HepG2 (cell line): Measurements from ENCODE around the gene YJEFN3. TPM values are rescaled to one million over a fixed set of nuclear protein-coding genes. Genes with fewer than 3 reads are reported as not detected.

Experiments
- ATAC-seq: fragments of 200-7000 bp; cut with Tn5 transposase; 3 replicates; pipeline ENCODE4 v1.9.1; 2020; ENCODE audit warnings: mild to moderate bottlenecking, moderate library complexity
- BruUV-seq: library from RNA; stranded (reverse); fragments of 400-500 nt; replicated peaks from 2 replicates; lab custom pipeline; 2021; lab: Mats Ljungman, UMichigan
- CTCF ChIA-PET: fragments of 300-600 bp; formaldehyde crosslinking; extraction: SDS; loops from one replicate; lab custom pipeline; 2021; ENCODE audit warnings: low total read pairs, inconsistent platforms, low intra/inter-chr PET ratio; lab: Yijun Ruan, JAX
- POLR2A ChIA-PET: fragments of 350-600 bp; sonication (Branson Sonifier 250); formaldehyde crosslinking; loops from one replicate; lab custom pipeline; 2020; ENCODE audit warnings: antibody characterized with exemption, inconsistent platforms; lab: Yijun Ruan, JAX
- DNase-seq: peaks from one replicate; pipeline ENCODE4 v3.0.0-alpha.2; 2015; ENCODE audit warnings: low spot score
- FAIRE-seq: peaks from 3 replicates; lab custom pipeline; 2011; peaks lifted over from hg19 to GRCh38; lab: Jason Lieb, UNC
- H2AFZ ChIP-seq: one replicate; pipeline ENCODE4 v1.6.1; 2011; ENCODE audit warnings: low read length, inconsistent platforms
- H3K27ac ChIP-seq: fragments of 300-600 bp; 3 replicates; pipeline ENCODE4 v1.8.0; 2011; ENCODE audit warnings: mixed run types, mild to moderate bottlenecking, mixed read lengths, low read length, inconsistent platforms; ENCODE audit not compliant: insufficient read depth; ENCODE audit errors: extremely low read length
- H3K27me3 ChIP-seq, 2 experiments: fragments of 200-600 bp in 1 of 2; 2 replicates in 1 of 2; 3 replicates in 1 of 2; pipeline versions ENCODE4 v1.6.0 to v1.8.0; 2011; ENCODE audit warnings: low read length in 2 of 2, mild to moderate bottlenecking in 2 of 2, moderate library complexity in 2 of 2, inconsistent platforms in 1 of 2; ENCODE audit not compliant: insufficient read depth in 2 of 2, control insufficient read depth in 1 of 2
- H3K36me3 ChIP-seq, 2 experiments: fragments of 200-600 bp in 1 of 2; replicated peaks in 1 of 2; 2 replicates in 1 of 2; 3 replicates in 1 of 2; pipeline versions ENCODE4 v1.5.1 to v1.8.0; 2011; ENCODE audit warnings: low read length in 2 of 2, inconsistent platforms in 1 of 2; ENCODE audit not compliant: insufficient read depth in 2 of 2, control insufficient read depth in 1 of 2
- H3K4me1 ChIP-seq: 2 replicates; pipeline ENCODE4 v1.5.1; 2012; ENCODE audit warnings: low read length, inconsistent platforms; ENCODE audit not compliant: insufficient read depth
- H3K4me2 ChIP-seq: 2 replicates; pipeline ENCODE4 v1.6.0; 2011; ENCODE audit warnings: low read depth, low read length, inconsistent platforms
- H3K4me3 ChIP-seq, 3 experiments: fragments of 200-600 bp in 1 of 3; sonication (generic), shearing (Covaris generic) in 1 of 3; replicated peaks in 1 of 3; 2 replicates each; pipeline ENCODE4 v1.5.1; 2011 to 2016; ENCODE audit warnings: low read length in 3 of 3, inconsistent platforms in 2 of 3, low read depth in 2 of 3, mild to moderate bottlenecking in 2 of 3, control low read depth in 1 of 3, mixed read lengths in 1 of 3; ENCODE audit not compliant: insufficient read depth in 1 of 3
- H3K79me2 ChIP-seq: one replicate; pipeline ENCODE4 v1.6.1; 2011; ENCODE audit warnings: low read length, inconsistent platforms; ENCODE audit not compliant: insufficient read depth
- H3K9ac ChIP-seq: 2 replicates; pipeline ENCODE4 v1.6.0; 2011; ENCODE audit warnings: mild to moderate bottlenecking, low read depth, low read length, inconsistent platforms; ENCODE audit not compliant: insufficient read depth
- H3K9me3 ChIP-seq: 2 replicates; pipeline ENCODE4 v1.5.1; 2012; ENCODE audit warnings: mild to moderate bottlenecking, low read length
- H4K20me1 ChIP-seq: 2 replicates; pipeline ENCODE4 v1.6.0; 2011; ENCODE audit warnings: inconsistent platforms, mild to moderate bottlenecking, low read length, moderate library complexity; ENCODE audit not compliant: insufficient read depth
- CREB1 ChIP-seq, 2 experiments: fragments of 450-650 bp in 1 of 2; IDR thresholded peaks; 2 replicates each; pipeline ENCODE4 v1.6.1; 2016 to 2017; ENCODE audit warnings: control low read depth in 1 of 2, mild to moderate bottlenecking in 1 of 2, missing compliant biosample characterization in 1 of 2, missing genetic modification characterization in 1 of 2
- HNRNPL ChIP-seq: fragments of 200-400 bp; formaldehyde crosslinking; IDR thresholded peaks from 2 replicates; pipeline ENCODE4 v1.6.1; 2017; ENCODE audit warnings: mild to moderate bottlenecking, low read depth, low read length
- KLF9 ChIP-seq: IDR thresholded peaks from 2 replicates; pipeline ENCODE4 v1.6.1; 2016; ENCODE audit warnings: low read depth
- NFYB ChIP-seq: sonication (generic); formaldehyde crosslinking; IDR thresholded peaks from 2 replicates; pipeline ENCODE4 v1.4.0; 2020; ENCODE audit warnings: missing genetic modification reagents
- PRMT3 ChIP-seq: sonication (generic); formaldehyde crosslinking; IDR thresholded peaks from 2 replicates; pipeline ENCODE4 v1.8.1; 2022; ENCODE audit warnings: low read depth, mild to moderate bottlenecking, moderate library complexity, missing genetic modification reagents, borderline replicate concordance
- SIN3B ChIP-seq: fragments of 150-350 bp; IDR thresholded peaks from 2 replicates; pipeline ENCODE4 v1.6.1; 2014; ENCODE audit warnings: low read length
- SRF ChIP-seq: IDR thresholded peaks from 2 replicates; pipeline ENCODE4 v1.6.1; 2011; ENCODE audit warnings: mild to moderate bottlenecking, low read depth, low read length, moderate library complexity
- TBX3 ChIP-seq: fragments of 450-650 bp; IDR thresholded peaks from 2 replicates; pipeline ENCODE4 v1.6.1; 2017; ENCODE audit warnings: antibody characterized with exemption, mild to moderate bottlenecking, inconsistent platforms, borderline replicate concordance
- XRCC5 ChIP-seq: fragments of 200-400 bp; formaldehyde crosslinking; optimal IDR thresholded peaks from 2 replicates; pipeline ENCODE3; 2017; ENCODE audit warnings: mild to moderate bottlenecking, low read length
- ZFP1 ChIP-seq: IDR thresholded peaks from 2 replicates; pipeline ENCODE4 v1.6.1; 2016
- ZNF160 ChIP-seq: sonication (generic); formaldehyde crosslinking; IDR thresholded peaks from 2 replicates; pipeline ENCODE4 v1.8.0; 2022; ENCODE audit warnings: mild to moderate bottlenecking, inconsistent platforms, missing genetic modification reagents
- ZNF333 ChIP-seq: sonication (generic); formaldehyde crosslinking; IDR thresholded peaks from 2 replicates; pipeline ENCODE4 v1.4.0; 2020; ENCODE audit warnings: mild to moderate bottlenecking, missing genetic modification reagents, borderline replicate concordance
- ZNF44 ChIP-seq: sonication (generic); formaldehyde crosslinking; IDR thresholded peaks from 2 replicates; pipeline ENCODE4 v1.5.1; 2020; ENCODE audit warnings: mild to moderate bottlenecking, missing genetic modification reagents
- ZNF773 ChIP-seq: sonication (generic); formaldehyde crosslinking; IDR thresholded peaks from 2 replicates; pipeline ENCODE4 v1.4.0; 2020; ENCODE audit warnings: missing genetic modification reagents, borderline replicate concordance
- ZSCAN12 ChIP-seq: sonication (generic); formaldehyde crosslinking; IDR thresholded peaks from 2 replicates; pipeline ENCODE4 v1.9.0; 2021; ENCODE audit warnings: mild to moderate bottlenecking, missing genetic modification reagents
- WGBS: methylation state at CpG from one replicate; pipeline ENCODE4 v1.1.6; 2017; ENCODE audit warnings: low lambda C conversion rate; 5-methylcytosine and 5-hydroxymethylcytosine counted together
- in situ Hi-C: cut with HindIII; loops from 2 replicates; pipeline ENCODE4 v1.10.0; 2017; ENCODE audit warnings: low pct_unique_long_range_greater_than_20kb; ENCODE audit not compliant: extremely low pct_ligation_motif_present
- intact Hi-C: fragments of 100-400 bp; cut with micrococcal nuclease; formaldehyde crosslinking; loops from one replicate; pipeline ENCODE4 v1.10.0; 2022; ENCODE audit not compliant: unreplicated experiment
- polyA plus RNA-seq, 8 experiments: library from polyadenylated mRNA; depleted of rRNA in 3 of 8; stranded (reverse) in 7 of 8; unstranded in 1 of 8; fragments of >200 nt; fragmentation: Illumina TruSeq in 4 of 8; extraction: Trizol in 4 of 8; gene quantifications; 2 replicates each; pipeline versions ENCODE4 v1.2.1 to v1.2.3, GENCODE V29; 2011 to 2016; ENCODE audit warnings: low read depth in 4 of 8, missing spikeins in 1 of 8, mixed read lengths in 1 of 8; ENCODE audit not compliant: insufficient read depth in 1 of 8
- total RNA-seq, 5 experiments: library from RNA; depleted of rRNA; stranded (reverse); fragments of >200 nt; fragmentation: Illumina TruSeq; extraction: Trizol; gene quantifications; 2 replicates each; pipeline ENCODE4 v1.2.3, GENCODE V29; 2016; ENCODE audit warnings: low read depth in 1 of 5
- TF ChIP-seq, protein P1 (sequence below): IDR thresholded peaks from 2 replicates; pipeline ENCODE4 v1.4.0; 2020; ENCODE audit warnings: mild to moderate bottlenecking, missing genetic modification reagents

The YJEFN3 gene
- total and polyA plus RNA-seq, 2 of the 13 experiments (the other 11 are each of a cell fraction or from before 2014, with no cell fraction given): 0.89 to 4.0 TPM

DNA sequence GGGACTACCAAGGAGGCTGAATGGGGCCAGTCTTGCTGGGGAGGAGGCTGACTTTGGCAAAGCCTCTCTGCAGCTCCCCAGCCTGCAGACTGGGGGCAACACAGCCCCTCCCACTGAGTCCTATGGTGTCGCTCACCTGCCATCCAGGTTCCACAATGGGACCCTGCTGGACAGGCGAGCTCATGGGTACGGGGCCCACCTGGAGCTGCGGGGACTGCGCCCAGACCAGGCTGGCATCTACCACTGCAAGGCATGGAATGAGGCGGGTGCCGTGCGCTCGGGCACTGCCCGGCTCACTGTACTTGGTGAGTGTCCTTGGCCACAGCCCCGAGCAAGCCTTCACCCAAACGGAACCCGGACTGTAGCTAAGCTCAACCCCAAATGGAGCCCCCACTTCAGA lies 14.4 kb downstream of the YJEFN3 start:
- no peak for FAIRE-seq
- no peaks in the 10 kb centered on the region for H3K79me2 ChIP-seq
- ChIA-PET POLR2A (no interaction called here), CTCF (no interaction called here)
- no peak for ATAC-seq
- no peak overlapping the region for H3K4me2 ChIP-seq
- H3K36me3 ChIP-seq: no peaks in the 10 kb centered on the region
- no peak overlapping the region for H3K9ac ChIP-seq
- 60% methylated on average over 2 of the region's 13 CpGs for WGBS
- no peak for TF ChIP-seq NFYB (CRISPR knock-in tag)
- TF ChIP-seq, protein P1, sequence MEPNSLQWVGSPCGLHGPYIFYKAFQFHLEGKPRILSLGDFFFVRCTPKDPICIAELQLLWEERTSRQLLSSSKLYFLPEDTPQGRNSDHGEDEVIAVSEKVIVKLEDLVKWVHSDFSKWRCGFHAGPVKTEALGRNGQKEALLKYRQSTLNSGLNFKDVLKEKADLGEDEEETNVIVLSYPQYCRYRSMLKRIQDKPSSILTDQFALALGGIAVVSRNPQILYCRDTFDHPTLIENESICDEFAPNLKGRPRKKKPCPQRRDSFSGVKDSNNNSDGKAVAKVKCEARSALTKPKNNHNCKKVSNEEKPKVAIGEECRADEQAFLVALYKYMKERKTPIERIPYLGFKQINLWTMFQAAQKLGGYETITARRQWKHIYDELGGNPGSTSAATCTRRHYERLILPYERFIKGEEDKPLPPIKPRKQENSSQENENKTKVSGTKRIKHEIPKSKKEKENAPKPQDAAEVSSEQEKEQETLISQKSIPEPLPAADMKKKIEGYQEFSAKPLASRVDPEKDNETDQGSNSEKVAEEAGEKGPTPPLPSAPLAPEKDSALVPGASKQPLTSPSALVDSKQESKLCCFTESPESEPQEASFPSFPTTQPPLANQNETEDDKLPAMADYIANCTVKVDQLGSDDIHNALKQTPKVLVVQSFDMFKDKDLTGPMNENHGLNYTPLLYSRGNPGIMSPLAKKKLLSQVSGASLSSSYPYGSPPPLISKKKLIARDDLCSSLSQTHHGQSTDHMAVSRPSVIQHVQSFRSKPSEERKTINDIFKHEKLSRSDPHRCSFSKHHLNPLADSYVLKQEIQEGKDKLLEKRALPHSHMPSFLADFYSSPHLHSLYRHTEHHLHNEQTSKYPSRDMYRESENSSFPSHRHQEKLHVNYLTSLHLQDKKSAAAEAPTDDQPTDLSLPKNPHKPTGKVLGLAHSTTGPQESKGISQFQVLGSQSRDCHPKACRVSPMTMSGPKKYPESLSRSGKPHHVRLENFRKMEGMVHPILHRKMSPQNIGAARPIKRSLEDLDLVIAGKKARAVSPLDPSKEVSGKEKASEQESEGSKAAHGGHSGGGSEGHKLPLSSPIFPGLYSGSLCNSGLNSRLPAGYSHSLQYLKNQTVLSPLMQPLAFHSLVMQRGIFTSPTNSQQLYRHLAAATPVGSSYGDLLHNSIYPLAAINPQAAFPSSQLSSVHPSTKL (CRISPR knock-in tag): no peak
- no peak for TF ChIP-seq XRCC5
- TF ChIP-seq ZSCAN12 (CRISPR knock-in tag): no peak
- no peak for DNase-seq
- BruUV-seq: no TSS peak
- in situ Hi-C loops (loop anchor here (25.0 kb wide), 1 partner anchor 419 kb away; no protein-coding TSS in a partner anchor), intact Hi-C loops (no loop called here)
- 0 out of 2 replicates have a peak, but pooled peaks cover 5% of the 10 kb centered on the region for H3K4me1 ChIP-seq
- no peak overlapping the region for H3K27ac ChIP-seq
- H3K4me3 ChIP-seq: no peak overlapping the region
- no peaks in the 10 kb centered on the region for H4K20me1 ChIP-seq
- no peaks in the 10 kb centered on the region for H3K9me3 ChIP-seq
- peaks cover 4 to 29% of the 10 kb centered on the region in 2 experiments; a peak in 4 of 5 replicates for H3K27me3 ChIP-seq
- no peak overlapping the region for H2AFZ ChIP-seq

DNA sequence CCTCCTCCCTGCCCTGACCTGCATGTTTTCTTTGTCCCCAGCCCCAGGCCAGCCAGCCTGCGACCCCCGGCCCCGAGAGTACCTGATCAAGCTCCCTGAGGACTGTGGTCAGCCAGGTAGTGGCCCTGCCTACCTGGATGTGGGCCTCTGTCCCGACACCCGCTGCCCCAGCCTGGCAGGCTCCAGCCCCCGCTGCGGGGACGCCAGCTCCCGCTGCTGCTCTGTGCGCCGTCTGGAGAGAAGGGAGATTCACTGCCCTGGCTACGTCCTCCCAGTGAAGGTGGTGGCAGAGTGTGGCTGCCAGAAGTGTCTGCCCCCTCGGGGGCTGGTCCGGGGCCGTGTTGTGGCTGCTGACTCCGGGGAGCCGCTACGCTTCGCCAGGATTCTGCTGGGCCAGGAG lies 14.9 kb downstream of the YJEFN3 start:
- Histone ChIP-seq H3K9ac (no peak overlapping the region), H3K4me3 (no peak overlapping the region), H3K4me2 (no peak overlapping the region), H3K27me3 (peaks cover 4 to 32% of the 10 kb centered on the region in 2 experiments; a peak in 4 of 5 replicates), H3K36me3 (no peaks in the 10 kb centered on the region), H3K27ac (no peak overlapping the region), H3K79me2 (no peaks in the 10 kb centered on the region), H3K4me1 (0 out of 2 replicates have a peak, but pooled peaks cover 4% of the 10 kb centered on the region), H4K20me1 (no peaks in the 10 kb centered on the region), H2AFZ (no peak overlapping the region), H3K9me3 (no peaks in the 10 kb centered on the region)
- TF ChIP-seq HNRNPL: no peak
- TF ChIP-seq ZNF333: no peak
- no peak for TF ChIP-seq PRMT3 (CRISPR knock-in tag)
- TF ChIP-seq SRF: no peak
- TF ChIP-seq TBX3: no peak
- TF ChIP-seq ZFP1 (CRISPR knock-in tag): no peak
- TF ChIP-seq SIN3B: no peak
- TF ChIP-seq KLF9 (CRISPR knock-in tag): no peak
- no peak for TF ChIP-seq ZNF44 (CRISPR knock-in tag)
- TF ChIP-seq ZNF773 (CRISPR knock-in tag): no peak
- TF ChIP-seq ZNF160 (CRISPR knock-in tag): no peak
- no peak for TF ChIP-seq CREB1 (IDR thresholded peaks at IDR 0.05)
- no peak for TF ChIP-seq CREB1 (CRISPR knock-in tag; IDR thresholded peaks at IDR 0.05)
- CTCF ChIA-PET: no interaction called here
- POLR2A ChIA-PET: no interaction called here
- ATAC-seq (no peak), FAIRE-seq (no peak), DNase-seq (no peak)
- BruUV-seq: no TSS peak
- in situ Hi-C loops (loop anchor here (25.0 kb wide), 1 partner anchor 419 kb away; no protein-coding TSS in a partner anchor), intact Hi-C loops (no loop called here)
- 20% methylated on average over 4 of the region's 19 CpGs for WGBS
